SK-N-DZ (cell line): ENCODE data around the gene MRPS22.
A peak's percentile ranks its signal among the peaks of the same experiment; 100 is the strongest.
"Not testable (repeated sequence)": the region's sequence is repeated elsewhere in the genome, so short reads cannot be mapped to it uniquely, and the experiment has no call there.

Experiments used
- DNase-seq: peaks from one replicate; pipeline ENCODE4 v3.0.0-alpha.2; 2015; ENCODE audit warnings: low spot score

MRPS22 gene

GRCh38 chr3:139311557-139311956 is 32.3 kb upstream of the MRPS22 start:
- no peak for DNase-seq

- DNase-seq: no peak
Measured at GRCh38 chr3:139312416-139312815, 31.4 kb upstream of the MRPS22 start.

DNA sequence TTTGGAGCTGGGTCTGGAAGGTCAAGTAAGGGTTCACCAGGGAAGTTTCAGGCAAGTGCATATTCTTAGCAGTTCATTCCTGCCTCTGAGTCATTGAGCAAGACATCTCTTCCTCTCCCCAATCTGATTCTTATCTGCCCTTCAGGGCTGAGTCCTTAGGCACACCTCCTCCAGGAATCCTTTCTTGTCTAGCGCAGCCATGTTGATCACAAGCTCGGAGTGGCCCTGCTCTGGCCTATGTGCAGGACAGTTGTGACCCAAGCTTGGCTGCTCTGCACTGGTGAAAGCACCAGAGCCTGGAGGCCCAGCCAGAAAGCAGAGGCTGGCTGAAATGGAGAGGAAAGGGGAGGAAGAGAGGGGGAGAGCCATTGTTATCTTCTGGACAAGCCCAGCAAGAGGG is 30.9 kb upstream of the MRPS22 start:
- DNase-seq: no peak

GRCh38 chr3:139313921-139314320 is 29.9 kb upstream of the MRPS22 start:
- DNase-seq: no peak

- DNase-seq: no peak
Measured at GRCh38 chr3:139317215-139317614, 26.6 kb upstream of the MRPS22 start.

DNA sequence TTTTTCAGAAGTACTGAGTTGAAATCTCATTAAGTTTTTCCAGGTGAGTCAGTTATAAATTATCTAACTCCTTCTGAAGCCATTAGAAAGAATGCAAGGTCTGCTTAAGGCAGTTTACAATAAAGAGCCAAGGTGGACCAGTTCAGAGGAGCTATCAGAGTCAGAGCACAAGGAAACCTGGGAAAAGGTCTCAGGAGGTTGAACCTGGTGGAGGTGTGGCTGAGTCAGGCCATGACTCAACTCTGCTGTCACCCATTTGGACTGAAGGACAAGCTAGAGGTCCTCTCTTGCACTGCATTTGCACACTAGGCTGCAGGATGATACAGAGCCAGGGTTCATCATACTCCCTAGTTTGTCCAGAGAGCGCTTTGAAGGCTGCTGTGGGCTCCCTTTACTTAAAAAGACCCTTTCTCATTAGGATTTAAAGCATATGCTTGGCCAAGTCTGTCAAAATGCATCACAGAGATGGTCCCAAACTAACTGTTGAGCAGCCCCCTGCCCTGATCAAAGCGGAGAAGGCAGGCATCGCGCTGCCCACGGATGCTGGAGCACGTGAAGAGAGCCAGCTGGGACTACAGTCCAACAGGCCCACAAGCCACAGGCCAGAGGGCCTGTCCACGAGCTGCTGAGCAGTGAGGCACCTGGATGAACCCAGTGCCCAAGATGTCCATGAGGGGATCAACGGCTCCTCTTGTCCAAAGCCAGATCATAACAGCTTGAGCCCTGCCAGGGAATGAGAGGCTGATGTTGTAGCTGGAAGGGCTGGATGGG is 26.0 kb upstream of the MRPS22 start:
- no peak for DNase-seq

- no peak for DNase-seq
Measured at GRCh38 chr3:139318431-139318816, 25.4 kb upstream of the MRPS22 start.

GRCh38 chr3:139318826-139319225 is 25.0 kb upstream of the MRPS22 start:
- DNase-seq: no peak

- DNase-seq: no peak
Measured at GRCh38 chr3:139319428-139320402, 24.1 kb upstream of the MRPS22 start.

DNA sequence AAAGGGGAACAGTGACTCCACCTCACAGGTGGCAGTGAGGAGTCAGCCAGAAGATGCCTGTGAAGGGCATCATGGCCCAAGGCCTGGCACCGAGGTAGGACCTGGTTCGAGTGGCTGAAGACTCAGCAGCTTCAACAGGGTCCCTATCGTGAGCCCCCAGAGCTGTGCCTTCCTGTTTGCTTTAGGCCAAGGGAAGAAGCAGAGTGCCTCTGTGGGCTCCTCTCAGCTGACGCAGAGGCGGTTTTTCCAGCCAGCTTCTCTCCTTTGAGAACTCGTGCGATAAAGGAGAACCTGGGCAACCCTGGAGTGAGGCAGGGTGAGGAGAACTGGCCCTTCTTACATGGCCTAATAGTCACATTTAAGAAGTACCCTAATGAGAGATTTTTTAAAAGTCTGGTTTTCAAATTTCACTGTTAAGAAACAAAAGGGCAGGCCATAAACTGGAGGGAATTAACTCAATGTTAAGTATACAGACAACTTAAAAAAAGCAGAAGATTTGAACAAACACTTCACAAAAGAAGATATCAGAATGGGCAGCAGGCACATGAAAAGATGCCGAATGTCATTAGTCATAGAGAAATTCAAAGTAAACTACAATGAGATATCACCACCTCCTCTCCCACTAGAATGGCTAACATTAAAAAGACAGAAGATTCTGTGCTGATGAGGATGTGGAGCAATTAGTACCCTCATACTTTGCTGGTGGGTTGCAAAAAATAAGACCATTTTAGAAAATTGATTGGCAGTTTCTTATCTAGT is 23.1 kb upstream of the MRPS22 start:
- no peak for DNase-seq

DNA sequence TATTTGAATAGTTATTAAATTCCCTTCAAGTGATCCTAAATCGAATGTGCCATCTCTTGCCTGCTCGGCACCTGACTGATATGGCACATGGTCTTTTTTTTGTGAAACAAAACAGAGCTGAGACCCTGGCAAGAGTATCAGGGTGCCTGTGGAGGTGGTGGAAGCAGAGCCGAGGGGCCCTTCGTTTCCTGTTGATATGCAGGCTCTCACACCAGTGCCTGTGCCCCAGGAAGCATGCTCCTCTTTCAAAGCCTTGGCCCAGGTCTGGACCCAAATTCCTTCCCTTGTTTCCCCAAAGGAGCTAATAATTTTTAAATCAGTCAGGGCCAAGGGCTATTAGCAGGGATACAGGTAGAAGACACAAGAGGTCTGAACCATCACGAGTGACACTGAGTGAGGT is 21.5 kb upstream of the MRPS22 start:
- no peak for DNase-seq

DNA sequence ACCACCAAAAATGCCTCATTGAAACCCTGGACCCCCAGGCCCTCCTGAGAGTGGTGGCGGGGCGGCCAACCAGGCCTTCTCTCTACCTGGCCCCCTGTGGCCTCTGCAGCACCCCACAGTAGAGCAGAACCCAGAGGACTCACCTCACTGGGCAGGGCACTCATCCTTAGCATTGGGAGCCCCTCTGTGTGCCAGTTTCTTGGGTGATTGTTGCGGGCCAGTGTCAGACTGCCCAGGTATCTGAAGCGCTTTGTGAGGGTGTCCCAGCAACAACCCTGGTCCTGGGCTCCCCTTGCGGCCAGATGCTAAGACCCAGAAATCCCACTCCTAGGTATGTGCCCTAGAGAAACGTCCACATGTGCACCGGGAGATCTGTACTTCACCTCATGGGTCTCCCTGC is 20.7 kb upstream of the MRPS22 start:
- no peak for DNase-seq

- no peak for DNase-seq
Measured at GRCh38 chr3:139324456-139324855, 19.4 kb upstream of the MRPS22 start.

DNA sequence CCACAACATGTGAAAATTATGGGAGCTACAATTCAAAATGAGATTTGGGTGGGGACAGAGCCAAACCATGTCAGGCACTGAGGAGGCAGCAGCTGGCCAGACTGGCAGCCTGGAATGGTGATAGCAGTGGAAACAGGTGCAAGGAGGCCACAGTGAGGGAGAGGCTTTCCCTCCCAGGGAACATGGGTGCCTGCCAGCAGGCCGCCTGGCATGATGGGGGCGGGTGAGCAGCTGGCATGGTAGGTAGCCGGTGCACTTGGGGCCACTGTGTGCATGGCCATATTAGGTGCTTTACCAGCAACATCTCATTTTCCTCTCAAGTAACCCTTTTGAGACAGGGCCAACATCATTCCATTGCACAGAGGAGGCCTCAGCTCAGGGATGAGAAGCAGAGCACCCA is 18.3 kb upstream of the MRPS22 start:
- DNase-seq: no peak

DNA sequence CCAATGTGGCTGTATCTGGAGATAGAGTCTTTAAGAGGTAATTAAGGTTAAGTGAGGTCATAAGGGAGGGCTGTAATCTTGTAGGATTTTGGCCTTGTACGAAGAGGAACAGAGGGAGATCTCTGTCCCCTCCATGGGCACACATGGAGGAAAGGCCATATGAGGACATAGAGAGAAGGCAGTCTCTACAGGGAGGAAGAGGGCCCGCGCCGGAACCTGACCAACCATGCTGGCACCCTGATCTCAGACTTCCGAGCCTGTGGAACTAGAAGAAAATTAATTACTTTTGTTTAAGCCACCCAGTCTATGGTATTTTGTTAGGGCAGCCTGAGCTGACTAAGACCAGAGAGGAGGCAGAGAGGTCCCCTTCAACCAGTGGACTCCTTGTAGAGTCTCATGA is 17.7 kb upstream of the MRPS22 start:
- no peak for DNase-seq

- no peak for DNase-seq
Measured at GRCh38 chr3:139326707-139327106, 17.1 kb upstream of the MRPS22 start.

GRCh38 chr3:139327231-139327630 is 16.6 kb upstream of the MRPS22 start:
- DNase-seq: no peak

DNA sequence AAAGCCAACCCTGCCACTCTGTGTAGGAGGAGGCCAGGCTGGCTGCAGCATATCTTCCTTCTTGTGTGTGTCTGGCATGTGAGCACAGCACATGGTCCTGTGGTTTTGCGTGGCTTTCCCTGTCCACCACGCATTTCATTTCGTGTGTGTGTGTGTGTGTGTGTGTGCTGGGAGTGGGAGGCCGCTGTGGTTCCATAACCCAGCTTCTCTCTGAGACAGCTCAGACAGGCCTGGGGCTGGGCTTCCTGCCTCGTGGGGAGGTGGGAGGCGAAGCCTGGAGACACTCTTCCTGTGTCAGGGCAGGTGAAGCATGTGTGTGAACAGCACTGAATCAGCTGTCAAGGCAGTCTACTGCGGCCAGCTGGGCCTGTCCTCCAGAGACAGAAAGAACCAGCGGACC is 16.0 kb upstream of the MRPS22 start:
- no peak for DNase-seq

DNA sequence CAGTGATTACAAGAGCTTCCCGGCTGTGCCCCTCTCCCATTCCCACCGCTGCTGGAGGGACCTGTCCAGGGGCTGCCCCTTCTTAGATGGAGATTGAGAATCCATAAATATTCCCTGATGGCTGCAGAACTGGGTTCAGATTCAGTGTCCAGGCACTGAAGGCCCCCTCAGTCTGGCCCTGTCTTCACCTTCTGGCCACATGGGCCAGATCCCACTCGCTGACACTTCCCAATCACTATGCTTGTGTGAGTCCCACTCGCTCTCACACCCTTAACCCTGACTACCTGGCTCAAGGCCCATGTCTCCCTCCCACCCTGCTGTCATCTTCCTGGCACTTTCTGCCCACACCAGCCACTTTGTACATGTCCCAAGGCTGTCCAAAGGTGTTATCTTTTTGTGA is 15.5 kb upstream of the MRPS22 start:
- no peak for DNase-seq

GRCh38 chr3:139329364-139329850 is 14.4 kb upstream of the MRPS22 start:
- peak; percentile 64 for DNase-seq

- no peak for DNase-seq
Measured at GRCh38 chr3:139332092-139332491, 11.7 kb upstream of the MRPS22 start.

DNA sequence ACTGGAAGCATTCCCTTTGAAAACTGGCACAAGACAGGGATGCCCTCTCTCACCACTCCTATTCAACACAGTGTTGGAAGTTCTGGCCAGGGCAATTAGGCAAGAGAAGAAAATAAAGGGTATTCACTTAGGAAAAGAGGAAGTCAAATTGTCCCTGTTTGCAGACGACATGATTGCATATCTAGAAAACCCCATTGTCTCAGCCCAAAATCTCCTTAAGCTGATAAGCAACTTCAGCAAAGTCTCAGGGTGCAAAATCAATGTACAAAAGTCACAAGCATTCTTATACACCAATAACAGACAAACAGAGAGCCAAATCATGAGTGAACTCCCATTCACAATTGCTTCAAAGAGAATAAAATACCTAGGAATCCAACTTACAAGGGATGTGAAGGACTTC is 9.1 kb upstream of the MRPS22 start:
- DNase-seq: not testable (repeated sequence)
